ENCODE measurements around the gene COX5B. TPM values are rescaled to one million over a fixed set of nuclear protein-coding genes. Genes with fewer than 3 reads are reported as not detected.
A peak's percentile ranks its signal among the peaks of the same experiment; 100 is the strongest.

COX5B gene
- total RNA-seq, 6 donors from 2014 or later, result 97.4 to 237 (median 177) TPM

GRCh38 chr2:97660775-97661389, 15.0 kb downstream of the COX5B start:
- H3K36me3 ChIP-seq, result peaks cover 11 to 45% (median 38%) of the 10 kb centered on the region in 4 donors
- TF ChIP-seq POLR2AphosphoS5 (IDR thresholded peaks at IDR 0.05) (no peak), CTCF (IDR thresholded peaks at IDR 0.05) (no peak), EP300 (IDR thresholded peaks at IDR 0.05) (no peak), POLR2A (IDR thresholded peaks at IDR 0.05) (no peak)
- no peaks in the 10 kb centered on the region for H3K27me3 ChIP-seq
- WGBS, 2 donors, result 94 to 98% methylated on average over 8 to 13 of the region's 18 CpGs
- ATAC-seq (ENCODE audit: low FRiP score in 2 of 2) (no peak), DNase-seq (peak in 1 of 2 donors; percentile 46)
- H3K4me3 ChIP-seq, result no peak overlapping the region
- no peaks in the 10 kb centered on the region for H3K9me3 ChIP-seq
- peaks cover 12 to 34% (median 30%) of the 10 kb centered on the region in 4 donors for H3K4me1 ChIP-seq
- H3K27ac ChIP-seq, result no peak overlapping the region

- no peak for ATAC-seq (ENCODE audit: low FRiP score in 2 of 2)
These were observed 16.1 kb downstream of the COX5B start for GRCh38 chr2:97661927-97662326.

GRCh38 chr2:97662386-97662894, 16.6 kb downstream of the COX5B start:
- Histone ChIP-seq H3K27me3 (no peaks in the 10 kb centered on the region), H3K4me3 (peak overlapping the region; percentile 59 to 93 (median 72)), H3K27ac (peak overlapping the region; percentile 93 to 98 (median 96)), H3K9me3 (no peaks in the 10 kb centered on the region), H3K4me1 (peaks cover 12 to 34% (median 30%) of the 10 kb centered on the region in 4 donors), H3K36me3 (peaks cover 8 to 30% (median 22%) of the 10 kb centered on the region in 4 donors)
- ATAC-seq (ENCODE audit: low FRiP score in 2 of 2) (no peak), DNase-seq (no peak)
- TF ChIP-seq CTCF (IDR thresholded peaks at IDR 0.05) (no peak), POLR2A (IDR thresholded peaks at IDR 0.05) (no peak), EP300 (IDR thresholded peaks at IDR 0.05) (no peak), POLR2AphosphoS5 (IDR thresholded peaks at IDR 0.05) (peak in 1 of 2 donors; percentile 5)
- WGBS, 2 donors, result 33 to 37% methylated on average over 9 to 12 of the region's 12 CpGs

More at GRCh38 chr2:97661927-97662326, 16.1 kb downstream of the COX5B start:
- Histone ChIP-seq H3K4me3 (no peak overlapping the region), H3K27ac (peak overlapping the region in 3 of 4 donors; percentile 95 to 98 (median 98)), H3K4me1 (peaks cover 12 to 34% (median 30%) of the 10 kb centered on the region in 4 donors), H3K36me3 (peaks cover 11 to 35% (median 28%) of the 10 kb centered on the region in 4 donors), H3K27me3 (no peaks in the 10 kb centered on the region), H3K9me3 (no peaks in the 10 kb centered on the region)
- no peak for DNase-seq
- 89% methylated on average over 6 of the region's 6 CpGs for whole genome bisulfite sequencing, 2 donors
- TF ChIP-seq POLR2A (IDR thresholded peaks at IDR 0.05), result no peak

GRCh38 chr2:97662895-97663625, 17.2 kb downstream of the COX5B start:
- Histone ChIP-seq H3K4me1 (peaks cover 12 to 34% (median 30%) of the 10 kb centered on the region in 4 donors), H3K27ac (peak overlapping the region; percentile 93 to 98 (median 96)), H3K9me3 (no peaks in the 10 kb centered on the region), H3K27me3 (no peaks in the 10 kb centered on the region), H3K36me3 (peaks cover 8 to 24% (median 16%) of the 10 kb centered on the region in 4 donors), H3K4me3 (peak overlapping the region; percentile 59 to 93 (median 72))
- ATAC-seq (ENCODE audit: low FRiP score in 2 of 2) (peak; percentile 55 to 72), DNase-seq (peak; percentile 94)
- WGBS, 2 donors, result 1 to 3% methylated on average over 7 to 21 of the region's 24 CpGs
- TF ChIP-seq EP300 (IDR thresholded peaks at IDR 0.05) (no peak), POLR2AphosphoS5 (IDR thresholded peaks at IDR 0.05) (peak; percentile 8 to 46), CTCF (IDR thresholded peaks at IDR 0.05) (no peak), POLR2A (IDR thresholded peaks at IDR 0.05) (peak in 1 of 4 donors; percentile 17)

GRCh38 chr2:97663626-97663961, 17.7 kb downstream of the COX5B start:
- DNase-seq, result no peak
- Histone ChIP-seq H3K36me3 (peaks cover 6 to 18% (median 11%) of the 10 kb centered on the region in 4 donors), H3K27ac (peak overlapping the region; percentile 93 to 98 (median 96)), H3K9me3 (no peaks in the 10 kb centered on the region), H3K27me3 (no peaks in the 10 kb centered on the region), H3K4me1 (peaks cover 12 to 34% (median 30%) of the 10 kb centered on the region in 4 donors), H3K4me3 (peak overlapping the region; percentile 59 to 93 (median 72))
- TF ChIP-seq EP300 (IDR thresholded peaks at IDR 0.05), result no peak
- TF ChIP-seq POLR2AphosphoS5 (IDR thresholded peaks at IDR 0.05), result no peak
- peak in 1 of 4 donors; percentile 53 for TF ChIP-seq POLR2A (IDR thresholded peaks at IDR 0.05)
- TF ChIP-seq CTCF (IDR thresholded peaks at IDR 0.05), result peak in 1 of 6 experiments; percentile 21
- WGBS, 2 donors, result 3% methylated on average over 18 of the region's 46 CpGs; no CpG with 5 or more reads in 1 of the 2 donors
- no peak for ATAC-seq (ENCODE audit: low FRiP score in 2 of 2)
